ENCODE measurements around the gene RHAG. TPM values are rescaled to one million over a fixed set of nuclear protein-coding genes. Genes with fewer than 3 reads are reported as not detected.

Gene RHAG
- total RNA-seq, 2 experiments from 2014 or later = not detected

DNA sequence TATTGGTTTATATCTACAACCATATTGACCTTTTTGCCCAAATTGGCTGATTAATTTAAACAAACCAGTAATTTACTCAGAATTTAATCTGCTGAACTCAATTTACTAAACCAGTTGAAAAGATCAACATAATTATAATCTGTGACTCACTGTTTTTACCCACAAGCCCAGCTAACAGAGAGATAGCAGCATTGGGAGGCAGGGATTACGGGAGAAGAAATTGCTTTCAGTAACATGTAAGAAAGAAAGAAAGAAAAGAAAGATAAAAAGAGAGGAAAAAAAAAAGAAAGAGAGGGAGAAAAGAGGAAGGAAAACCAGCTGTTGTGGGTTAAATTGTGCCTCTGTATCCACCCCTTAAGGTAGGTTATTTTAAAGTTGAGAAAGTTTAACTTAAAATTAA is 13.3 kb upstream of the RHAG start:
- H3K4me1 Mint-ChIP-seq = no peaks in the 10 kb centered on the region
- no peaks in the 10 kb centered on the region for H3K36me3 Mint-ChIP-seq (ENCODE audit: low read depth)
- no peaks in the 10 kb centered on the region for H3K9me3 Mint-ChIP-seq
- H3K4me3 Mint-ChIP-seq = no peak overlapping the region
- no peaks in the 10 kb centered on the region for H3K27me3 Mint-ChIP-seq
- no peak for DNase-seq
- no peak overlapping the region for H3K27ac Mint-ChIP-seq
- ChIA-PET CTCF (no interaction called here), POLR2A (no interaction called here)

DNA sequence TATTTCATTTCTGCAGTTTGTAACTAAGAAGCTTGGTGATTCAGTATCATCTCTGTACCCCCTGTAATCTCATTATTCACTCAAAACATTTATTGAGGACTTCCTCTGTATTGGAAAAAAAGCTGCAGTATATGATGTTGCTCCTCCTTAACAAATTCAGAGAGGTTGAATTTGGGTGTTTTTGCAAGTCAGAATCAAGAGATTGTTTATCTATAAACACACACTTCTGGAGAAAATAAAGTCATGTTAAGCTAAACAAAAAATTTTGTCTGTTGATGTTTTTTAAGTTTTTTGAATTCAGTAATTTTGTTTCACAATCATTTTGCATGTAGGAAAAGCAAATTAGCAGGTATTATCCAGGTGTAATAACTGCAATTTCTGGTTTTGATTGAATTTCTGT is 11.4 kb upstream of the RHAG start:
- Mint-ChIP-seq H3K9me3 (no peaks in the 10 kb centered on the region), H3K4me1 (no peaks in the 10 kb centered on the region), H3K27ac (no peak overlapping the region), H3K36me3 (ENCODE audit: low read depth) (no peaks in the 10 kb centered on the region), H3K4me3 (no peak overlapping the region), H3K27me3 (no peaks in the 10 kb centered on the region)
- ChIA-PET POLR2A (no interaction called here), CTCF (no interaction called here)
- no peak for DNase-seq

DNA sequence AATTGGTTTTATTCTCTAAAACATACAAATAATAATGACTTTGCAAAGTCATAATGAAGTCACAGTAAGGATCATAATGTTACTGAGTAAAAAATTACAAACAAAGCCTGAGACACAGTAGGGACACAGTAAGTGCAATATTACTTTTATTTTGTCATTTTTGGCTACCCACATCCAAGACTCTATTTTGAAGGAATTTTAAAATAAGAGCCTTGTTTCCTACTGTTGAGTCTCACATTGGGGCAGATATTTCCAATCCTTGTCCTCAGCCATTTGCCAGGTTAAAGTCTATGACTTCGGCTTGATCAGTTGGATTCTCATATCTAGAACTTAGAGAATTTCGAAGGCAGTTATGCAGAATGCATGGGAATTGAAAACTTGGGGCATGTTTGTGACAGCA is 10.8 kb upstream of the RHAG start:
- Mint-ChIP-seq H3K4me3 (no peak overlapping the region), H3K4me1 (no peaks in the 10 kb centered on the region), H3K27ac (no peak overlapping the region), H3K27me3 (no peaks in the 10 kb centered on the region), H3K9me3 (no peaks in the 10 kb centered on the region), H3K36me3 (ENCODE audit: low read depth) (no peaks in the 10 kb centered on the region)
- DNase-seq = no peak
- ChIA-PET POLR2A (no interaction called here), CTCF (no interaction called here)

DNA sequence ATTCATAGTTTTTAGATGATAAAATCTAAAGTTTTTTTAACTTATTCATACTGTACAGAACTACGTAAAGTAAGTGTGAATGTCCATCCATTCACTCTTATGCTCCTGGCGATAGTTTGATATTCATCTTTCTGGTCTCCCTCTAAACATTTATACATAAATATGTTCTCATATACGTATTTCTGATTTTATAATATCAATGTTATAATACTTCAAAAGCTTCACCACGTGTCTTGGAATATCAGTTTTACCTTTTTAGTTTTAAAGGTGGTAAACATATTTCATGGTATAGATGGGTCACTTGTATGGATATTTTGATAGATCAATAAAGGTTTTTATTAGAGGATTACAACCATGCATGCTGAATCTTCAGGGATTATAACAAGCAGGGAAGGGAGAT is 10.3 kb upstream of the RHAG start:
- ChIA-PET CTCF (no interaction called here), POLR2A (no interaction called here)
- Mint-ChIP-seq H3K36me3 (ENCODE audit: low read depth) (no peaks in the 10 kb centered on the region), H3K27me3 (no peaks in the 10 kb centered on the region), H3K4me3 (no peak overlapping the region), H3K9me3 (no peaks in the 10 kb centered on the region), H3K4me1 (no peaks in the 10 kb centered on the region), H3K27ac (no peak overlapping the region)
- no peak for DNase-seq

DNA sequence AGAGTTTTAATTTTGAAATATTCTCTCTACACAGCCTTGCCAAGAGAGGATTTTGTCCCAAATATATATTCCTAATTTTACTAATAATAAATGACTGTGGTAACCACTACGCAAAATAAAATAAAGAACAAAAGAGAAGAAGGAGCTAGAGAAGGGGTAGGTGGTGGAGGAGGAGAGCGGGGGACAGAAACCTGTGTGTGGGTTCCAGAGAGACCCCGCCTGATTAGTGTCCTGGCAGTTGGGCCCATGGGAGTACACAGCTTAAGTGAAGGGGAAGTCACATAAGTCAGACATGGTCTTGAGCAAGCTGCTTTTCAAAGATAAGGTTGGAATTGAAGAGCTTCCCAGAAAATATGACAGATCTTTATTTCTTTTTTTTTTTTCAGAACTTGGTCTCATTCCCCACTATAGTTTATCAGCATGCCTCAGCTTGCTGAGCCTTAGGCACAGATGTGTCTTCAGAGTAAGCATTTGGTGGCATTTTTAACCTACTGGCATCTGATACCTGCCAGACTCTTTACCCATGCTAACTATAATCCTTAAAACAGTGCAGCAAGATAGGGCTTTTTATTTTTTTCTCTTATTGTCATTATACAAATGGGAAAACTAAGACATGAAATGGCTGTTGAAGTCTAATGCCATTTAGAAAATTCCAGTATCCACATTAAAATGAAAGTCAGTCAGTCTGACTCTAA is 9.6 kb upstream of the RHAG start:
- H3K4me1 Mint-ChIP-seq = no peaks in the 10 kb centered on the region
- POLR2A ChIA-PET = interaction anchor here (0.6 kb wide), 1 partner anchor 75 kb away, joined by 5 read pairs; no protein-coding TSS in a partner anchor
- H3K27ac Mint-ChIP-seq = no peak overlapping the region
- no peaks in the 10 kb centered on the region for H3K27me3 Mint-ChIP-seq
- no peaks in the 10 kb centered on the region for H3K9me3 Mint-ChIP-seq
- DNase-seq = no peak
- CTCF ChIA-PET = no interaction called here
- H3K36me3 Mint-ChIP-seq (ENCODE audit: low read depth) = no peaks in the 10 kb centered on the region
- H3K4me3 Mint-ChIP-seq = no peak overlapping the region

DNA sequence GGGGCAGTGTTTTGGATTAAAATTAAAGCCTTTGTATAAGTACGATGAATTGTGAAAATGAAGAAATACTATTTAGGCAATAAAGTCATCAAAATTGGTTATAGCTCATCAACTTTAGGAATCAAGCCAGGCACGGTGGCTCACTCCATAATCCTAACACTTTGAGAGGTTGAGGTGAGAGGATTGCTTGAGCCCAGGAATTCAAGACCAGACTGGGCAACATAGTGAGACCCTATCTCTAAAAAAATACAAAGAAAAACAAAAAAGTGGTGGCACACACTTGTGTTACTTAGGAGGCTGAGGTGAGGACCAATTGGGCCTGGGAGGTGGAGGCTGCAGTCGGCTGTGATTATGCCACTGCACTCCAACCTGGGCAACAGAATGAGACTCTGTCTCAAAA is 8.5 kb upstream of the RHAG start:
- POLR2A ChIA-PET = no interaction called here
- CTCF ChIA-PET = no interaction called here
- no peaks in the 10 kb centered on the region for H3K4me1 Mint-ChIP-seq
- no peak for DNase-seq
- H3K36me3 Mint-ChIP-seq (ENCODE audit: low read depth) = no peaks in the 10 kb centered on the region
- no peaks in the 10 kb centered on the region for H3K9me3 Mint-ChIP-seq
- no peak overlapping the region for H3K4me3 Mint-ChIP-seq
- no peak overlapping the region for H3K27ac Mint-ChIP-seq
- H3K27me3 Mint-ChIP-seq = no peaks in the 10 kb centered on the region

DNA sequence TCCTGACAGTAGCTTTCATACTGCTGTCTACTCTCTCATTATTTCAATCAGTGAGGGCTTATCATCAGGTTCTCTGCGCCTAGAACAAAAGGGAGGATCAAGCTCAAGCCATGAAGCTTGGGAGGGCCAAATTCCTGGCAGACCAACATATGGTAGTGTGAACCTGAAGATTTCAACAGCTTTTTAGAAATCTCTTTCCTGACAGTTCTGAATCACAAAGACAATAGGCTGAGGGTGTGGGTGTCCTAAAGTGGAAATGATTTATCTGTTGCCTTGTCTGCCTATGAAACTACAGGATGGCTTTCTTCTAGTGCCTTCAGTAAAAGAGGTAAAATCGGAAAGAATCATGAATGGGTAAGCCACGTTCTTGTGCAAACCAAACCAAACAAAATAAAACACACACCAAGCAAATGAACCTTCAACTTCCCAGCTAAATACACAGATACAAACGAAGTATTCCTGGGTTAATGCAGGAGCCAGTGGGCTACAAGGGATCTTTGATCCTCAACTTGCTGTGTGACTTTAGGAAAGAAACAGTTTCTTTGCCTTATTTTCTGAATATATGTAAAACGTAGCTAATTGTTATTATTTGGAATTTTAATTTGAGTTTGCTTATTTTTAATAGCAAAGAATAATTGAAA is 2.7 kb upstream of the RHAG start:
- DNase-seq = no peak
- no peaks in the 10 kb centered on the region for H3K27me3 Mint-ChIP-seq
- no peak overlapping the region for H3K27ac Mint-ChIP-seq
- H3K4me3 Mint-ChIP-seq = no peak overlapping the region
- H3K36me3 Mint-ChIP-seq (ENCODE audit: low read depth) = no peaks in the 10 kb centered on the region
- CTCF ChIA-PET = no interaction called here
- H3K9me3 Mint-ChIP-seq = no peaks in the 10 kb centered on the region
- POLR2A ChIA-PET = no interaction called here
- H3K4me1 Mint-ChIP-seq = no peaks in the 10 kb centered on the region

DNA sequence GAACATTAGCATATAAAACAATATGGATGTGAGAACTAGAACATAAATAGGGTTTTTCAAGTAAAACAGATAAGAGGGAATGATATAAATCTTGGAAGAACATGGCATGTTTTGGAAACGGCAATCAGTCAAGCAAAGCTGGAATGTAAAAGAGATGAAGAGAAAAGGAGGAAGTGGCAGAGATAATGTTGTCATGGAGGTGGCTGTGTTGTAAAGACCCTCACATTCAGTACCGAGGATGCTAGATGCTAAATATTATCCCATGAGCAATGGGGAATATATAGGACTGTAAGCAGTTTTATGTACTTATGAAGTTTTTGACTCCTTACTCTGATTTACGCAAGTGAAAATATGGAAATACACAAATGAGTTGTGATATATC is 702 bp upstream of the RHAG start:
- POLR2A ChIA-PET = no interaction called here
- H3K36me3 Mint-ChIP-seq (ENCODE audit: low read depth) = no peaks in the 10 kb centered on the region
- CTCF ChIA-PET = no interaction called here

DNA sequence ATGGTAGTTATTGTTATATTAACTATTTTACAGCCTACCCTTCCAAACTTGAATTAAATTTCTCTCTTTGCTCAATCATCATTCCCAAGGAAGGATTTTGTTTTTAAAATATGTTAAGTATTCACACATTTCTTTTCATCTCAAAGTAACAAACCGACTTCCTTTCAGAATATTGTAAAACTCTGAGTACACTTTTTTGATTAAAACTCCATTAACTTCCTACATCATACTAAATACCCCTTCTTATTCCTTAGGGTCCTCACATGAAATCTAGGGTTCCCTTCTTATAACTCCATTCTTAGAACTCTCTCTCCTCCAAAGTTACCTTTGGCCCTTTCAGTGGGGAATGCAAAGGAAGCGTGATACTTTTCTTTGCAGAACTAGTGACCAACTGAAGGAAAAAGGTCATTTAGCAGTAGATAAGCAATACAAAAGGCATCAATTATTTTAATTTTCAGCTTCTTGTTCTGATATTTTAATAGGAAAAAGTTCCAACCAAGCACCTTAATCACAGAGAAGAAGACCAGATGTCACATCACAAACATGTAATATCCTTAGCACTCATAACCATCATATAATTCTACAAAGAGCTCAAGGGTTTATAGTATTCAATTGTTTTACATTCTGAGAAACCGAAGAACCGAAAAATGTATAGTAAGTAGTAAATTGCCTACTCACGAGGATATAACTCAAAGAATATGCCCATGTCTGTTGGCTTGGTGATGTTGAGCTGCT is 494 bp downstream of the RHAG start:
- H3K9me3 Mint-ChIP-seq = no peaks in the 10 kb centered on the region
- no peaks in the 10 kb centered on the region for H3K36me3 Mint-ChIP-seq (ENCODE audit: low read depth)
- H3K27ac Mint-ChIP-seq = no peak overlapping the region
- CTCF ChIA-PET = interaction anchor here (0.7 kb wide), 1 partner anchor 948 kb away, joined by 3 read pairs; no protein-coding TSS in a partner anchor
- POLR2A ChIA-PET = no interaction called here
- no peak for DNase-seq
- no peaks in the 10 kb centered on the region for H3K4me1 Mint-ChIP-seq
- H3K27me3 Mint-ChIP-seq = no peaks in the 10 kb centered on the region
- H3K4me3 Mint-ChIP-seq = no peak overlapping the region

More for the DNA sequence above, 702 bp upstream of the RHAG start:
- no peaks in the 10 kb centered on the region for H3K4me1 Mint-ChIP-seq
- H3K4me3 Mint-ChIP-seq = no peak overlapping the region
- no peaks in the 10 kb centered on the region for H3K9me3 Mint-ChIP-seq
- H3K27me3 Mint-ChIP-seq = no peaks in the 10 kb centered on the region
- no peak overlapping the region for H3K27ac Mint-ChIP-seq
- no peak for DNase-seq

DNA sequence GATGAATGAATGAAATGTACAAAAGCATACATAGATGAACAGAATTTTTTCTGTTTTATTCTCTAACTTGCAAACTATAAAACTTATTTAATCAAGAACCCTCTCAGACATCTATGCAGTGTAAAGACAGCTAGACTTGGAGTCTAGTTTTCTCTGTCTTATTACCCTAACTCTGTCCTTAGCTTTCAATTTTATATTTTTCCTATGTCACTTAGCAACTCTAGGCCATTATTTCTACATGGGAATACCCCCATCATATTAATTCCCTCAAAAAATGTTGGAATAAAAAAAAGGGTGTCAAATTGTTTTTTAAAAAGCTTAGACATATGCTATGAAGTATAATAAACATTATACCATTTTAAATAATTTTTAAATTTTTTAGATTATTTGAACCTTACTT is 1.2 kb downstream of the RHAG start:
- Mint-ChIP-seq H3K36me3 (ENCODE audit: low read depth) (no peaks in the 10 kb centered on the region), H3K9me3 (no peaks in the 10 kb centered on the region), H3K4me1 (no peaks in the 10 kb centered on the region), H3K4me3 (no peak overlapping the region), H3K27ac (no peak overlapping the region), H3K27me3 (no peaks in the 10 kb centered on the region)
- ChIA-PET CTCF (no interaction called here), POLR2A (no interaction called here)
- no peak for DNase-seq

DNA sequence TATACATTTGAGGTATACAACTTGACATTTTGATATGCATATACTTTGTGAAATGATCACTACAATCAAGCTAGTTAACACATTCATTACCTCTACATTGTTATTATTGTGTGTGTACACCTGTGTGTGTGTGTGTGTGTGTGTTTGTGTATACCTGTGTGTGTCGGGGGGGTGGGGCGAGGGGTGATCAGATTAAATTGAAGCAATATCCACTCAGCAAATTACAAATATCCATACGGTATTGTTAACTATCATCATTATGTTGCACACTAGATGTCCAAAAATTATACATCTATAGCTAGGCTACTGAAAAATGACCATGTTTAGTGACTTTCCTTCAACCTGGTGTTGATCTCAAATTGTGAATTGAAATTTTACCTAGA is 1.8 kb downstream of the RHAG start:
- no peak for DNase-seq
- H3K9me3 Mint-ChIP-seq = no peaks in the 10 kb centered on the region
- CTCF ChIA-PET = no interaction called here
- no peak overlapping the region for H3K4me3 Mint-ChIP-seq
- no peak overlapping the region for H3K27ac Mint-ChIP-seq
- no peaks in the 10 kb centered on the region for H3K4me1 Mint-ChIP-seq
- POLR2A ChIA-PET = no interaction called here
- no peaks in the 10 kb centered on the region for H3K27me3 Mint-ChIP-seq
- no peaks in the 10 kb centered on the region for H3K36me3 Mint-ChIP-seq (ENCODE audit: low read depth)

DNA sequence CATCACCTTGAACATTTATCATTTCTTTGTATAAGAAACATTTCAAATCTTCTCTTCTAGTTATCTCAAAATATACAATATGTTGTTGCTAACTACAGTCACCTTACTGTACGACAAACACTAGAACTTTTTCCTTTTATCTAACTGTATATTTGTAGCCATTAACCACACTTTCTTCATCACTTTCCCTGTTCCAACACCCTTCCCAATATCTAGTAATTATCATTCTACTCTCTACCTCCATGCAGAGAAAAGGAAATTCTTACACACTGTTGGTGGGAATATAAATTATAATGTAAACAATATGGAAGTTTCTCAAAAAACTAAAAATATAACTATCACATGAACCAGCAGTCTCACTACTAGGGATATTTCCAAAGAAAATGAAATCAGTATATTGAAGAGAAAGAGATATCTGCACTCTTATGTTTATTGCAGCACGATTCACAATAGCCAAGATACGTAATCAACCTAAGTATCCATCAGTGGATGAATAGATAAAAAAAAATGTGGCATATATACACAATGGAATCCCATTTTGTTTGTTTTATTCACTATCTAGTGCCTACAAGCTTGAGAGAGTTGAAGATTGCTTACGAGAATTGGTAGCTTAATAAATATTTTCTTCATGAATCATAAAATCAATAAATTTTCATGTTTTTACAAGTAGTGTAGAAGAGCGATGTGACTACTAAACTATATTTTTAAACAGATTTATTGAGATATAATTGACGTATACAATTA is 2.4 kb downstream of the RHAG start:
- Mint-ChIP-seq H3K4me3 (no peak overlapping the region), H3K27ac (no peak overlapping the region), H3K27me3 (no peaks in the 10 kb centered on the region), H3K36me3 (ENCODE audit: low read depth) (no peaks in the 10 kb centered on the region), H3K9me3 (no peaks in the 10 kb centered on the region), H3K4me1 (no peaks in the 10 kb centered on the region)
- no peak for DNase-seq
- CTCF ChIA-PET = no interaction called here
- POLR2A ChIA-PET = no interaction called here

DNA sequence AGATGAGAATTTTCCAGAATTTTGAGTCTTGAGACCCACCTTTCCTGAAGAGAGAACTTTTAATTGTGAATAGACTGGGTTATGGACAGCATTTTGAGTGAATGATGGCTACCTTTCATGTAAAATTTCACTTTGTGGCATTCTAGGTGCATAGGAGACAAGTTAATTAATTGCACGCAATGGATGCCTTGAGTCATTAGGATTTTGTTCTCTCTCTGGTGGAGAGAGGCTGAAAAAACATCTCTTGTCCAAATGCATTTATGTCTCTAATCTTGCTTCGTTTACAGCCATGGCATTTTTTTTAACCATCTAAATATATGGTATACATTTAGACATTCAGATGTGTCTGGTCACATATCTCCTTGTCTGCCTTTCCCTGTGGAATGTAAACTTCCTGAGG is 3.1 kb downstream of the RHAG start:
- ChIA-PET POLR2A (no interaction called here), CTCF (no interaction called here)
- Mint-ChIP-seq H3K27me3 (no peaks in the 10 kb centered on the region), H3K4me3 (no peak overlapping the region), H3K27ac (no peak overlapping the region), H3K36me3 (ENCODE audit: low read depth) (no peaks in the 10 kb centered on the region), H3K9me3 (no peaks in the 10 kb centered on the region), H3K4me1 (no peaks in the 10 kb centered on the region)
- no peak for DNase-seq
